ENCODE results near the gene SERF1B.
"Not testable (repeated sequence)": the region's sequence is repeated elsewhere in the genome, so short reads cannot be mapped to it uniquely, and the experiment has no call there.

GRCh38 chr5:70049790-70050142 is 24.7 kb downstream of the SERF1B start:
- TF ChIP-seq, protein P1, sequence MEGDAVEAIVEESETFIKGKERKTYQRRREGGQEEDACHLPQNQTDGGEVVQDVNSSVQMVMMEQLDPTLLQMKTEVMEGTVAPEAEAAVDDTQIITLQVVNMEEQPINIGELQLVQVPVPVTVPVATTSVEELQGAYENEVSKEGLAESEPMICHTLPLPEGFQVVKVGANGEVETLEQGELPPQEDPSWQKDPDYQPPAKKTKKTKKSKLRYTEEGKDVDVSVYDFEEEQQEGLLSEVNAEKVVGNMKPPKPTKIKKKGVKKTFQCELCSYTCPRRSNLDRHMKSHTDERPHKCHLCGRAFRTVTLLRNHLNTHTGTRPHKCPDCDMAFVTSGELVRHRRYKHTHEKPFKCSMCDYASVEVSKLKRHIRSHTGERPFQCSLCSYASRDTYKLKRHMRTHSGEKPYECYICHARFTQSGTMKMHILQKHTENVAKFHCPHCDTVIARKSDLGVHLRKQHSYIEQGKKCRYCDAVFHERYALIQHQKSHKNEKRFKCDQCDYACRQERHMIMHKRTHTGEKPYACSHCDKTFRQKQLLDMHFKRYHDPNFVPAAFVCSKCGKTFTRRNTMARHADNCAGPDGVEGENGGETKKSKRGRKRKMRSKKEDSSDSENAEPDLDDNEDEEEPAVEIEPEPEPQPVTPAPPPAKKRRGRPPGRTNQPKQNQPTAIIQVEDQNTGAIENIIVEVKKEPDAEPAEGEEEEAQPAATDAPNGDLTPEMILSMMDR (IDR thresholded peaks at IDR 0.05), result not testable (repeated sequence)
- TF ChIP-seq REST (IDR thresholded peaks at IDR 0.05; ENCODE audit: insufficient read depth in 1 of 2, low read depth in 2 of 2, low read length in 1 of 2); SIN3A (IDR thresholded peaks at IDR 0.05; ENCODE audit: borderline replicate concordance, insufficient read depth, low read depth, low read length); POLR2AphosphoS5 (IDR thresholded peaks at IDR 0.05; ENCODE audit: low read depth, low read length); TCF7L2 (IDR thresholded peaks at IDR 0.05; ENCODE audit: low read depth, low read length): not testable (repeated sequence)

All from Panc1 (cell line).